Panc1 (cell line): ENCODE data around the gene KRTAP4-5. TPM values are rescaled to one million over a fixed set of nuclear protein-coding genes. Genes with fewer than 3 reads are reported as not detected.
"Not testable (repeated sequence)": the region's sequence is repeated elsewhere in the genome, so short reads cannot be mapped to it uniquely, and the experiment has no call there.

Experiments used
- ATAC-seq: fragments of 200-7000 bp; cut with Tn5 transposase; 2 replicates; pipeline ENCODE4 v1.9.1; 2020; ENCODE audit warnings: mild to moderate bottlenecking, moderate library complexity
- BruUV-seq: library from RNA; stranded (reverse); fragments of 400-500 nt; replicated peaks from 2 replicates; lab custom pipeline; 2021; lab: Mats Ljungman, UMichigan
- CTCF ChIA-PET: fragments of 300-600 bp; sonication (Branson Sonifier 250); formaldehyde crosslinking; loops from one replicate; lab custom pipeline; 2022; ENCODE audit warnings: antibody characterized with exemption; lab: Charles Lee
- POLR2A ChIA-PET: fragments of 300-600 bp; sonication (Branson Sonifier 250); formaldehyde crosslinking; loops from one replicate; lab custom pipeline; 2022; ENCODE audit warnings: antibody characterized with exemption; lab: Charles Lee
- DNase-seq: peaks from one replicate; pipeline ENCODE4 v3.0.0-alpha.2; 2010; ENCODE audit warnings: low read depth, low spot score
- H3K27ac ChIP-seq: 2 replicates; pipeline ENCODE4 v1.5.1; 2011; ENCODE audit warnings: mild to moderate bottlenecking, low read length, inconsistent platforms
- H3K27me3 ChIP-seq: fragments of 200-500 bp; sonication (Bioruptor generic); 2 replicates; pipeline ENCODE4 v1.6.0; 2014; ENCODE audit warnings: low read length, inconsistent platforms; ENCODE audit not compliant: control insufficient read depth, insufficient read depth
- H3K36me3 ChIP-seq: fragments of 200-500 bp; sonication (Bioruptor generic); 2 replicates; pipeline ENCODE4 v1.5.1; 2014; ENCODE audit warnings: inconsistent platforms, mild to moderate bottlenecking, low read length, moderate library complexity; ENCODE audit not compliant: control insufficient read depth, insufficient read depth
- H3K4me1 ChIP-seq: 2 replicates; pipeline ENCODE4 v1.5.1; 2011; ENCODE audit warnings: inconsistent platforms, mild to moderate bottlenecking, low read length, moderate library complexity; ENCODE audit not compliant: control insufficient read depth, insufficient read depth
- H3K4me3 ChIP-seq, 2 experiments: 2 replicates each; pipeline ENCODE4 v1.5.1; 2011 to 2012; ENCODE audit warnings: low read depth in 2 of 2, low read length in 2 of 2, mild to moderate bottlenecking in 2 of 2, inconsistent platforms in 1 of 2, moderate library complexity in 1 of 2
- H3K9me3 ChIP-seq: fragments of 200-500 bp; sonication (Bioruptor generic); 2 replicates; pipeline ENCODE4 v1.5.1; 2014; ENCODE audit warnings: low read depth, mild to moderate bottlenecking, inconsistent platforms, low read length, moderate library complexity; ENCODE audit not compliant: control insufficient read depth, insufficient read depth
- POLR2AphosphoS5 ChIP-seq: IDR thresholded peaks from 2 replicates; pipeline ENCODE4 v1.6.1; 2012; ENCODE audit warnings: mild to moderate bottlenecking, low read depth, low read length, moderate library complexity
- SIN3A ChIP-seq: IDR thresholded peaks from 2 replicates; pipeline ENCODE4 v1.6.1; 2012; ENCODE audit warnings: low read depth, mild to moderate bottlenecking, low read length, moderate library complexity, borderline replicate concordance; ENCODE audit not compliant: insufficient read depth
- TCF7L2 ChIP-seq: IDR thresholded peaks from 2 replicates; pipeline ENCODE4 v1.6.1; 2011; ENCODE audit warnings: mild to moderate bottlenecking, low read depth, low read length, inconsistent platforms
- in situ Hi-C: cut with HindIII; loops from 2 replicates; pipeline ENCODE4 v1.10.0; 2016; ENCODE audit warnings: low sequenced_read_pairs, low pct_unique_long_range_greater_than_20kb
- intact Hi-C: fragments of 100-400 bp; cut with micrococcal nuclease; formaldehyde crosslinking; loops from one replicate; pipeline ENCODE4 v1.10.0; 2022; ENCODE audit not compliant: unreplicated experiment
- total RNA-seq: library from RNA; stranded (reverse); gene quantifications from one replicate; pipeline ENCODE4 v1.2.1, GENCODE V29; 2021; ENCODE audit not compliant: unreplicated experiment
- TF ChIP-seq, protein P1 (sequence below), 2 experiments: IDR thresholded peaks; 2 replicates each; pipeline ENCODE4 v1.6.1; 2011 to 2012; ENCODE audit warnings: low read depth in 2 of 2, control low read depth in 1 of 2, low read length in 1 of 2, mild to moderate bottlenecking in 1 of 2, moderate library complexity in 1 of 2; ENCODE audit not compliant: insufficient read depth in 1 of 2
- TF ChIP-seq, protein P2 (sequence below): fragments of 450-650 bp; IDR thresholded peaks from 2 replicates; pipeline ENCODE4 v1.5.1; 2017; ENCODE audit warnings: mild to moderate bottlenecking

KRTAP4-5 gene
- total RNA-seq, 1 experiment from 2014 or later = not detected

DNA sequence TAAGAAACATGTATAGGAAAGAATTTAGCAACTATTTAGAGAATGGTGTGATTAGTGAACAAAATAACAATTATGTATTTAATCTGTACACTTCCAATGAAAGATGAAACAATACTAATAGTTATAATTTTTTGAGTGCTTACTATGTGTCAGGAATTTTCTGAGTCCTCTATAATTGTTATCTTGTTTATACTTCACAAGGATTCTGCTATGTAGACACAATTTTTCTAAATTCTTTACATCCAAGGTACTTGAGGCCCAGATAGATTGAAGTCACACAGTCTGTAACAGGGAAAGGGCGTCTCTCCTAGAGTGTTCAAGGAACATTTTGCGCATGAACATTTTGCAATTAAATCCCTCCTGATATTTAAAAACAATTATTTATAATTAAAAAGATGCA, 24.6 kb downstream of the KRTAP4-5 start:
- Histone ChIP-seq H3K27ac (no peak overlapping the region), H3K9me3 (no peaks in the 10 kb centered on the region), H3K27me3 (no peaks in the 10 kb centered on the region), H3K36me3 (no peaks in the 10 kb centered on the region), H3K4me3 (no peak overlapping the region), H3K4me1 (no peaks in the 10 kb centered on the region)
- TF ChIP-seq POLR2AphosphoS5 (no peak), TCF7L2 (no peak), SIN3A (no peak)
- TF ChIP-seq, protein P1, sequence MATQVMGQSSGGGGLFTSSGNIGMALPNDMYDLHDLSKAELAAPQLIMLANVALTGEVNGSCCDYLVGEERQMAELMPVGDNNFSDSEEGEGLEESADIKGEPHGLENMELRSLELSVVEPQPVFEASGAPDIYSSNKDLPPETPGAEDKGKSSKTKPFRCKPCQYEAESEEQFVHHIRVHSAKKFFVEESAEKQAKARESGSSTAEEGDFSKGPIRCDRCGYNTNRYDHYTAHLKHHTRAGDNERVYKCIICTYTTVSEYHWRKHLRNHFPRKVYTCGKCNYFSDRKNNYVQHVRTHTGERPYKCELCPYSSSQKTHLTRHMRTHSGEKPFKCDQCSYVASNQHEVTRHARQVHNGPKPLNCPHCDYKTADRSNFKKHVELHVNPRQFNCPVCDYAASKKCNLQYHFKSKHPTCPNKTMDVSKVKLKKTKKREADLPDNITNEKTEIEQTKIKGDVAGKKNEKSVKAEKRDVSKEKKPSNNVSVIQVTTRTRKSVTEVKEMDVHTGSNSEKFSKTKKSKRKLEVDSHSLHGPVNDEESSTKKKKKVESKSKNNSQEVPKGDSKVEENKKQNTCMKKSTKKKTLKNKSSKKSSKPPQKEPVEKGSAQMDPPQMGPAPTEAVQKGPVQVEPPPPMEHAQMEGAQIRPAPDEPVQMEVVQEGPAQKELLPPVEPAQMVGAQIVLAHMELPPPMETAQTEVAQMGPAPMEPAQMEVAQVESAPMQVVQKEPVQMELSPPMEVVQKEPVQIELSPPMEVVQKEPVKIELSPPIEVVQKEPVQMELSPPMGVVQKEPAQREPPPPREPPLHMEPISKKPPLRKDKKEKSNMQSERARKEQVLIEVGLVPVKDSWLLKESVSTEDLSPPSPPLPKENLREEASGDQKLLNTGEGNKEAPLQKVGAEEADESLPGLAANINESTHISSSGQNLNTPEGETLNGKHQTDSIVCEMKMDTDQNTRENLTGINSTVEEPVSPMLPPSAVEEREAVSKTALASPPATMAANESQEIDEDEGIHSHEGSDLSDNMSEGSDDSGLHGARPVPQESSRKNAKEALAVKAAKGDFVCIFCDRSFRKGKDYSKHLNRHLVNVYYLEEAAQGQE (IDR thresholded peaks at IDR 0.05; ENCODE audit: insufficient read depth in 1 of 2, low read depth in 2 of 2, low read length in 1 of 2) = no peak
- TF ChIP-seq, protein P2, sequence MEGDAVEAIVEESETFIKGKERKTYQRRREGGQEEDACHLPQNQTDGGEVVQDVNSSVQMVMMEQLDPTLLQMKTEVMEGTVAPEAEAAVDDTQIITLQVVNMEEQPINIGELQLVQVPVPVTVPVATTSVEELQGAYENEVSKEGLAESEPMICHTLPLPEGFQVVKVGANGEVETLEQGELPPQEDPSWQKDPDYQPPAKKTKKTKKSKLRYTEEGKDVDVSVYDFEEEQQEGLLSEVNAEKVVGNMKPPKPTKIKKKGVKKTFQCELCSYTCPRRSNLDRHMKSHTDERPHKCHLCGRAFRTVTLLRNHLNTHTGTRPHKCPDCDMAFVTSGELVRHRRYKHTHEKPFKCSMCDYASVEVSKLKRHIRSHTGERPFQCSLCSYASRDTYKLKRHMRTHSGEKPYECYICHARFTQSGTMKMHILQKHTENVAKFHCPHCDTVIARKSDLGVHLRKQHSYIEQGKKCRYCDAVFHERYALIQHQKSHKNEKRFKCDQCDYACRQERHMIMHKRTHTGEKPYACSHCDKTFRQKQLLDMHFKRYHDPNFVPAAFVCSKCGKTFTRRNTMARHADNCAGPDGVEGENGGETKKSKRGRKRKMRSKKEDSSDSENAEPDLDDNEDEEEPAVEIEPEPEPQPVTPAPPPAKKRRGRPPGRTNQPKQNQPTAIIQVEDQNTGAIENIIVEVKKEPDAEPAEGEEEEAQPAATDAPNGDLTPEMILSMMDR = no peak
- no TSS peak for BruUV-seq
- ChIA-PET CTCF (no interaction called here), POLR2A (no interaction called here)
- in situ Hi-C loops (no loop called here), intact Hi-C loops (no loop called here)
- ATAC-seq (no peak), DNase-seq (no peak)

DNA sequence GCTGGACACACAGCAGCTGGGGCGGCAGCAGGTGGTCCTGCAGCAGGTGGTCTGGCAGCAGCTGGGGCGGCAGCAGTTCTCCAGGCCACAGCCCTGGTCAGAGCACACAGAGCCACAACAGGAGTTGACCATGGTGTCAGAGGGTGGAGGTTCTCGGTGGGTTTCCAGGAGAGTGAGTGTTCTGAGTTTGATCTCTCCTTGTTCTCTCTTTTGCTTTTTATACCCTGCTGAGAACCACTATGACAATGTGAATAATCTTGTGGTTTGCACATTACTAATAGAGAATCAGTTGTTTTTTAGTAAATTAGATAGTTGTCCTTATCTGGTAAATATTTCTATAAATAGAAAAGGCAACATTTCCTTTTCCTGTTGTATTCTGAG, 25.6 kb downstream of the KRTAP4-5 start, which contains the start of gene KRTAP4-12:
Gene KRTAP4-12 (minus strand): TSS at position 192 of the 381 bp plus-strand sequence. CDS start 60 bp downstream, at position 132.
- H3K36me3 ChIP-seq, H3K4me3 ChIP-seq, H3K9me3 ChIP-seq, ATAC-seq, H3K4me1 ChIP-seq, in situ Hi-C loops, POLR2A ChIA-PET, BruUV-seq, H3K27ac ChIP-seq, intact Hi-C loops, DNase-seq, H3K27me3 ChIP-seq: not testable (repeated sequence)
- CTCF ChIA-PET = interaction anchor here (0.7 kb wide), 1 partner anchor 416 kb away, joined by 3 read pairs; no protein-coding TSS in a partner anchor

DNA sequence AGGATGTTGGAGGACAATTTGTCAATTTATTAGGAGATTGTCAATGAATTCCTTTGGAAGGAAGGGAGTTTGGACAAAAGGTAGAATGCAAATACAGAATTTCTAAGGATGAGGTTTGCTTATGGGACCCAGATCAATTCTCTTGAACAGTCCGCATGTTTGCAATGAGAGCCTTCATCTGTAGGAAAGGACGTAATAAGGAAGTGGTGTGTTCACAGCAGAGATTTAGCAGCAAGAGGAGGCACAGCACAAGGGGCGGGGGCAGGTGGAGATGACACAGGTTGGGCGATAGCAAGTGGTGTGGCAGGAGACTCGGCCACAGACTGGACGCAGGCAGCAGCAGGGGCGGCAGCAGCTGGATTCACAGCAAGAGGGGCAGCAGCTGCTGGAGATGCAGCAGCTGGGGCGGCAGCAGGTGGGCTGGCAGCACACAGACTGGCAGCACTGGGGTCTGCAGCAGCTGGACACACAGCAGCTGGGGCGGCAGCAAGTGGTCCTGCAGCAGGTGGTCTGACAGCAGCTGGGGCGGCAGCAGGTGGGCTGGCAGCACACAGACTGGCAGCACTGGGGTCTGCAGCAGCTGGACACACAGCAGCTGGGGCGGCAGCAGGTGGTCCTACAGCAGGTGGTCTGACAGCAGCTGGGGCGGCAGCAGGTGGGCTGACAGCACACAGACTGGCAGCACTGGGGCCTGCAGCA, 26.2 kb downstream of the KRTAP4-5 start:
- DNase-seq, POLR2A ChIA-PET, intact Hi-C loops, H3K27ac ChIP-seq, H3K9me3 ChIP-seq, CTCF ChIA-PET, H3K27me3 ChIP-seq, in situ Hi-C loops, BruUV-seq, H3K36me3 ChIP-seq, ATAC-seq, H3K4me3 ChIP-seq, H3K4me1 ChIP-seq: not testable (repeated sequence)
